Measurements from ENCODE around the gene VARS1.
"Not testable (repeated sequence)": the region's sequence is repeated elsewhere in the genome, so short reads cannot be mapped to it uniquely, and the experiment has no call there.

GRCh38 chr6:31820399-31820798, 24.8 kb upstream of the VARS1 start:
- not testable (repeated sequence) for TF ChIP-seq CTCF (conservative IDR thresholded peaks at IDR 0.05 in 1 of 2, IDR thresholded peaks at IDR 0.05 in 1 of 2; ENCODE audit: low read depth in 1 of 2, low read length in 2 of 2); EZH2 (IDR thresholded peaks at IDR 0.05; ENCODE audit: low read length, missing control alignments)
